Lung (tissue), 12 donors: ENCODE results near the gene ANKRD10. TPM values are rescaled to one million over a fixed set of nuclear protein-coding genes. Genes with fewer than 3 reads are reported as not detected.

Experiments used
- ATAC-seq: fragments of 200-7000 bp; cut with Tn5 transposase; one replicate; pipeline ENCODE4 v1.9.1; 2020; ENCODE audit warnings: moderate number of reproducible peaks; ENCODE audit not compliant: insufficient read depth, low FRiP score
- DNase-seq, 3 donors: peaks; one replicate each; pipeline ENCODE4 v3.0.0-alpha.2; 2013 to 2017
- H3K27ac ChIP-seq, 2 donors: one replicate each; pipeline ENCODE4 v1.5.1; 2013; ENCODE audit warnings: mild to moderate bottlenecking in 2 of 2, moderate library complexity in 2 of 2, control low read depth in 1 of 2, inconsistent platforms in 1 of 2, low read depth in 1 of 2, low read length in 1 of 2
- H3K27me3 ChIP-seq, 3 donors: one replicate each; pipeline ENCODE4 v1.5.1; 2013; ENCODE audit warnings: low read length in 2 of 3; ENCODE audit not compliant: control insufficient read depth in 3 of 3, insufficient read depth in 3 of 3
- H3K36me3 ChIP-seq, 4 donors: one replicate each; pipeline ENCODE4 v1.5.1; 2013; ENCODE audit warnings: low read length in 4 of 4, mild to moderate bottlenecking in 1 of 4, moderate library complexity in 1 of 4; ENCODE audit not compliant: control insufficient read depth in 4 of 4, insufficient read depth in 4 of 4
- H3K4me1 ChIP-seq, 5 donors: one replicate each; pipeline ENCODE4 v1.5.1; 2013; ENCODE audit warnings: low read length in 5 of 5, mild to moderate bottlenecking in 2 of 5, moderate library complexity in 1 of 5; ENCODE audit not compliant: control insufficient read depth in 5 of 5, insufficient read depth in 5 of 5
- H3K4me3 ChIP-seq: one replicate; pipeline ENCODE4 v1.5.1; 2013; ENCODE audit warnings: mild to moderate bottlenecking, control low read depth, moderate library complexity
- H3K9ac ChIP-seq, 2 donors: one replicate each; pipeline ENCODE4 v1.5.1; 2013; ENCODE audit warnings: low read length in 2 of 2, control low read depth in 1 of 2; ENCODE audit not compliant: insufficient read depth in 1 of 2
- H3K9me3 ChIP-seq, 4 donors: one replicate each; pipeline ENCODE4 v1.5.1; 2013; ENCODE audit warnings: low read length in 3 of 4, mild to moderate bottlenecking in 1 of 4, moderate library complexity in 1 of 4; ENCODE audit not compliant: control insufficient read depth in 4 of 4, insufficient read depth in 3 of 4
- WGBS, 2 donors: extraction: QIAGEN DNeasy Blood & Tissue Kit; methylation state at CpG; one replicate each; pipeline ENCODE4 v1.1.7; 2013; 5-methylcytosine and 5-hydroxymethylcytosine counted together
- polyA plus RNA-seq, 2 donors: library from polyadenylated mRNA; stranded (reverse); fragments of 200-250 nt; gene quantifications; one replicate each; pipeline ENCODE4 v1.2.1, GENCODE V29; 2013
- total RNA-seq, 2 donors: library from RNA; depleted of rRNA in 1 of 2; stranded (reverse); fragments of >200 nt in 1 of 2; gene quantifications; one replicate each; pipeline ENCODE4 v1.2.1, GENCODE V29; 2014 to 2021
- TF ChIP-seq, protein P1 (sequence below): IDR thresholded peaks from 2 replicates; pipeline ENCODE4 v1.5.1; 2012; ENCODE audit warnings: mild to moderate bottlenecking; ENCODE audit errors: control extremely low read depth, extremely low read depth
- donor health status: control.
- donor health status: control.
- donor health status: Bipolar disorder and iron deficiency.
- donor health status: healthy.
- donor health status: DM: yes; HTN: yes; CAD: no.

The ANKRD10 gene
- total and polyA plus RNA-seq, 4 donors: 44.0 to 353 (median 92.3) TPM

- H3K4me1 ChIP-seq: peaks cover 4 to 39% (median 29%) of the 10 kb centered on the region in 5 donors
- peak; percentile 22 for ATAC-seq
- 0 to 1% methylated on average over 76 to 103 of the region's 103 CpGs for WGBS, 2 donors
Observed at GRCh38 chr13:110914331-110915056, 375 bp downstream of the ANKRD10 start.

GRCh38 chr13:110914081-110914330 is 863 bp downstream of the ANKRD10 start:
- Histone ChIP-seq H3K4me3 (peak overlapping the region; percentile 99), H3K9ac (peak overlapping the region; percentile 61 to 92), H3K27me3 (no peaks in the 10 kb centered on the region), H3K36me3 (peaks cover 0 to 15% (median 5%) of the 10 kb centered on the region in 4 donors), H3K9me3 (no peaks in the 10 kb centered on the region), H3K27ac (peak overlapping the region; percentile 96 to 100), H3K4me1 (peaks cover 4 to 44% (median 29%) of the 10 kb centered on the region in 5 donors)
- TF ChIP-seq, protein P1, sequence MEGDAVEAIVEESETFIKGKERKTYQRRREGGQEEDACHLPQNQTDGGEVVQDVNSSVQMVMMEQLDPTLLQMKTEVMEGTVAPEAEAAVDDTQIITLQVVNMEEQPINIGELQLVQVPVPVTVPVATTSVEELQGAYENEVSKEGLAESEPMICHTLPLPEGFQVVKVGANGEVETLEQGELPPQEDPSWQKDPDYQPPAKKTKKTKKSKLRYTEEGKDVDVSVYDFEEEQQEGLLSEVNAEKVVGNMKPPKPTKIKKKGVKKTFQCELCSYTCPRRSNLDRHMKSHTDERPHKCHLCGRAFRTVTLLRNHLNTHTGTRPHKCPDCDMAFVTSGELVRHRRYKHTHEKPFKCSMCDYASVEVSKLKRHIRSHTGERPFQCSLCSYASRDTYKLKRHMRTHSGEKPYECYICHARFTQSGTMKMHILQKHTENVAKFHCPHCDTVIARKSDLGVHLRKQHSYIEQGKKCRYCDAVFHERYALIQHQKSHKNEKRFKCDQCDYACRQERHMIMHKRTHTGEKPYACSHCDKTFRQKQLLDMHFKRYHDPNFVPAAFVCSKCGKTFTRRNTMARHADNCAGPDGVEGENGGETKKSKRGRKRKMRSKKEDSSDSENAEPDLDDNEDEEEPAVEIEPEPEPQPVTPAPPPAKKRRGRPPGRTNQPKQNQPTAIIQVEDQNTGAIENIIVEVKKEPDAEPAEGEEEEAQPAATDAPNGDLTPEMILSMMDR: no peak
- DNase-seq (peak in 1 of 3 donors; percentile 71), ATAC-seq (no peak)
- WGBS, 2 donors: 0% methylated on average over 20 to 27 of the region's 27 CpGs

More at GRCh38 chr13:110914331-110915056, 375 bp downstream of the ANKRD10 start:
- H3K27ac ChIP-seq: peak overlapping the region; percentile 96 to 100
- H3K36me3 ChIP-seq: peaks cover 0 to 11% (median 3%) of the 10 kb centered on the region in 4 donors
- peak; percentile 91 to 93 (median 92) for DNase-seq
- H3K9ac ChIP-seq: peak overlapping the region; percentile 77 to 81
- TF ChIP-seq, protein P1: no peak
- peak overlapping the region; percentile 99 for H3K4me3 ChIP-seq
- H3K9me3 ChIP-seq: no peaks in the 10 kb centered on the region
- no peaks in the 10 kb centered on the region for H3K27me3 ChIP-seq

GRCh38 chr13:110913322-110914080 is 1.4 kb downstream of the ANKRD10 start:
- peak overlapping the region; percentile 96 to 100 for H3K27ac ChIP-seq
- peak overlapping the region; percentile 61 to 92 for H3K9ac ChIP-seq
- H3K36me3 ChIP-seq: peaks cover 1 to 19% (median 7%) of the 10 kb centered on the region in 4 donors
- H3K4me3 ChIP-seq: peak overlapping the region; percentile 99
- TF ChIP-seq, protein P1: no peak
- no peaks in the 10 kb centered on the region for H3K27me3 ChIP-seq
- DNase-seq (peak in 2 of 3 donors; percentile 21 to 32), ATAC-seq (no peak)
- H3K9me3 ChIP-seq: no peaks in the 10 kb centered on the region
- peaks cover 6 to 49% (median 32%) of the 10 kb centered on the region in 5 donors for H3K4me1 ChIP-seq
- WGBS, 2 donors: 2 to 3% methylated on average over 16 of the region's 16 CpGs
